CD4-positive, alpha-beta T cell treated with Interleukin-17A for 4 hours (primary cell): ENCODE measurements around the gene POGLUT2.
"Not testable (repeated sequence)": the region's sequence is repeated elsewhere in the genome, so short reads cannot be mapped to it uniquely, and the experiment has no call there.

Experiments used
- DNase-seq: peaks from one replicate; pipeline ENCODE4 v3.0.0-alpha.2; 2020; ENCODE audit warnings: mixed read lengths

Gene POGLUT2

DNA sequence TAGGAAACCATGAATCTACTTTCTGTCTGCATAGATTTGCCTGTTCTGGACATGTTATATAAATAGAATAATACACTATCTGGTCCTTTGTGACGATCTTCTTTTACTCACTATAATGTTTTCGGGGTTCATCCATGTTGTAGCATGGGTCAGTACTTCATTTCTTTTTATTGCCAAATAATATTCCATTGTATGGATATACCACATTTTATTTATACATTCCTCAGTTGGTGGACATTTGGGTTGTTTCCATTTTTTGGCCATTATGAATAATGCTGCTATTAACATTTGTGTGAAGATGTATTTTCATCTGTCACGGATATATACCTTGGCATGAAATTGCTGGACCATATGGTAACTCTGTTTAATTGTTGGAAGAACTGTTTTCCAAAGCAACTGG, 6.9 kb upstream of the POGLUT2 start:
- DNase-seq: no peak

DNA sequence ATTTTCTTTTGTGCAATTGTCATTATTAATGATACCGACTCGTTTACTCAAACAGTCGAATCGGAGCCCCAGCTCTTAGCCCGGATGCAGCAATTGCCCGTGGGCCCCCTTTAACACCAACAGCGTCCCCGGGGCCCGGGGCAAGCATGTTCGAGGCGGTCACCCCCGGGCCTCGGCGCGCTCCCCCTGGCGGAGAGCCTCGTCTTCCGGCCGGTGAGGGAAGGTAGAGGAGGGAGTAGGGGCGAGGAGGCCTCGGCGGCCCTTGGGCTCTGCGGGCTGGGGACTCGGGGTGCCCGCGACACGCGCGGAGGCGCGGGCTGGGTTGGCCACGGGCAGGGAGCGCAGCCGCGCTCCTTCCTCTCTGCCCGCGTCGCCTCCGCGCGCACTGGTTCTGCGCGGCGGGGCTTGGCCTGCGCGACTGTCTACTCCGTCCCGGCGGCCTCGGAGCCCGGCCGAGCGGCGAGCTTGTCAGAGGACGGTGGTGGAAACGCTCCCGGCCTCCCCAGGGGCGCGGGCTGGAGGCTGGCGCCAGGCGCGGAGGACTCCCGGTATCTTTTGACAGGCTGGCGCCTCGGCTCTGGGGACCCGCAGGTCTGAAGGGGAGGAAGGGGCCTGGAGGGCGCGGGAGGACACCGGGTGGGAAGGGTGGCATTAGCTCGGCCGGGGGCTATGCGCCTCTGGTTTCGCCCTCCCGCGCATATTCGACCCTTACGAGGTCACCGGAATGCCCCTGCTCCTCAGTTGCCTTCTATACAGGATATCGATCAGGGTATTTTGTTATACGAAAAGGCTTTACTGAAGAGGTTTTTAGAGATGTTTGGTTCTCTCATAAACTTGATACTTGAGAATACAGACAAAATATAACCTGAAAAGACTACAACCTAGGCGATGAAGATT, 1.6 kb upstream of the POGLUT2 start:
- DNase-seq: peak; percentile 85

DNA sequence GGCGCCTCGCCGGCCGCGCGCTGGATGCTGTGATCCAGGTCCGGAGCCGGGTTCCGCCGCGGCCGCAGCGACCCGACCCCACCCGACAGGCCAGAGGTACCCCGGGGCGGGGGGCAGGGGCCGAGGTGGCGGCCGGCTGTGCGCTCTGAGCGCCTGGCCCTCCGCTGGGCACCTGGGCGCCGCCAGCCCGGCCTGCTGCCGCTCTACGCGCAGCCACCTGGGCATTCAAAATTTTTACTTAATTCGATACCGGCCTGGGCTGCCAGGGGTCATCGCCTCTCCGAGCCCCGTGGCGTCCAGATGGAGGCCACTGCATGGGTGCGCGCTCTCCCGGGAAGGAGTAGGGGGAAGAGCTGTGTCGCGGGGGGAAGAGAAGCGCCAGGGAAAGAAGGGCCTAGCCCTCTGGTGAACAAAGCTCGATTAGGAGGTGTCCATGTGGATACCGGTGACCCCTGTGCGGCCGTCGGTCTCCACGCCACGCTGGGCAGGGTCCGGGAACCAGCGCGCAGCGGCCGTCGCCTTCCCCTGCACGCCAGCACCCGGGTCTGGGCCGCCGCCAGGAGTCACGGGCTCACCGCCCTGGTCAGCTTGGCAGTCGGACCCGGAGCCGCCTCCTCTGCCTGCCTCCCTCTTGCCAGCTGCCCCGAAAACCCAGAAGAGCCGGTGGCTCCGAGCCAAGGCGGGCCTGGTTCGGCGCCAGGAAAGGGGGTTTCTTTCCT, 809 bp upstream of the POGLUT2 start:
- DNase-seq: no peak

DNA sequence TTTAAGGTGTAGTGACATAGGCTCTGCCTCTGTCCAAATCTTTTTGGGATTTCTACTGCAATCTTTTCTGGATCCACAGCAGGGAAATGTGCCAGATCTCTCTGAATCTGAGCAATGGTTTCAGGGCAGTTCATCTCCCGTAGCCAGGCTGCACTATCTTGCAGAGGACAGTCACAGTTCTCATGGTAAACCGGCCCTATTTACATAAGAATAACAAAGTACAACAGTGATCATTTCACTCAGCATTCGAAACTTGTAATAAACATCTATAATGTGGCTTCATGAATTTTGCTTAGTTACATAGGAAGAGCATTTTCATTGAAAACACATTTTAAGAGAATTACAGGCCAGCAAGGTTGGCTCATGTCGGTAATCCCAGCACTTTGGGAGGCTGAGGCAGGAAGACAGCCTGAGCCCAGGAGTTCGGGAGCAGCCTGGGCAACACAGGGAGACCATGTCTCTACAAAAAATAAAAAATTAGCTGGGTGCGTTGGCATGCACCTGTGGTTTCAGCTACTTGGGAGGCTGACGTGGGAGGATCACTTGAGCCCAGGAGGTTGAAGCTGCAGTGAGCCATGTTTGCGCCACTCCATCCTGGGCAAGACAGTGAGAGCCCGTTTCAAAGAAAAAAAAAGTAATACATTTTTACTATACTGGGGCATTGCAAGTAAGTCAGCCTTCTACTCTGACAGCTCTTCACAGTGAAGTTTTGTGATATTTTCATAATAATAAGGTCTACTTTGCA, 5.0 kb downstream of the POGLUT2 start:
- no peak for DNase-seq

DNA sequence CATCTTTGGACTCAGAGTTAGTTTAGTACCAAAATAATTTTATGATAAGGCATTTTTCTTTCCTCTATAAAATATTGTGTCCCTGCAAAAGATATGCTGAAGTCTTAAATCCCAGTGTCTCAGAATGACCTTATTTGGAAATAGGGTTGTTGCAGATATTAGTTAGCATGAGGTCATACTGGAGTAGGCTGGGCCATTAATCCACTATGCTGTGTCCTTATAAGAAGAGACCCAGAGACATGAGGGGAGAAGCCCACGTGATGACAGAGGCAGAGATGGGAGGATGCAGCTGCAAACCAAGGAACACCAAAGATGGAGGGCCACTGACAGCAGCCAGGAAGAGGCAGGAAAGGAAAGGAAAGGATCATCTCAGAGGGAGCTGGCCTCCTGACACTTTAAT, 6.4 kb downstream of the POGLUT2 start:
- no peak for DNase-seq

DNA sequence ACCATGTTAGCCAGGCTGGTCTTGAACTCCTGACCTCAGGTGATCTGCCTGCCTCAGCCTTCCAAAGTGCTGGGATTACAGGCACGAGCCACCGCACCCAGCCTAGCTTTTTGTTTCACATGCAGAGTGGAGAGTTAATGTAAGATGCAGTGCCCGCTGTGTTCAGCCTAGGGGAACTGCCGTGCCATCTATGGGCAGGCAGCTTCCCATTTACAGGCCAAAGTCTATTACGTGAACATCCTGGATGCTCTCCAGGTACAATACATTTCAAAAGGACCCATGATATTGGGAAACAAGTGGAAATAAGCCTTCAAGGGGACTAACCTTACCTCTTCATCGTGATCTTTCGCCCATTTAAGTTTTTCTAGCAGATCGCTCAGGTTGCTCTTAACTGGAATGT, 10.1 kb downstream of the POGLUT2 start:
- DNase-seq: no peak

DNA sequence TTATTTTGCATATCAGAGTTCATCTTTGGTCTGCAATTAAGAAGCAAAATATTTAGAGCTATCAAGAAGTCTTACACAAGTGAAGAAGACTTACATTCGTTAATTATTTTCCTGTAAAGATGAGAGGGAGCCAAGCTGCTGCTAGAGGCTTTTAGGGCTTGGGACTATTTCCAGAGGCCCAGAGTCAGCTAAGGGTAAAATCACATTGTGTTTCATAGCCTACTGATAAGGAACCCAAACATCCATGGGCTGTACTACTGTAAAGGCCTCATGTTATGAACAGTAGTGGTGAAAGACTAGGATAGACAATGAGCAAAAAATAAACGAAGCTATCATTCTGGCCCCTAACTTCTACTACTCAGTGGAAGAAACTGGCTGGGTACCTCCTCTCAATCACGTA, 14.3 kb downstream of the POGLUT2 start:
- DNase-seq: no peak

DNA sequence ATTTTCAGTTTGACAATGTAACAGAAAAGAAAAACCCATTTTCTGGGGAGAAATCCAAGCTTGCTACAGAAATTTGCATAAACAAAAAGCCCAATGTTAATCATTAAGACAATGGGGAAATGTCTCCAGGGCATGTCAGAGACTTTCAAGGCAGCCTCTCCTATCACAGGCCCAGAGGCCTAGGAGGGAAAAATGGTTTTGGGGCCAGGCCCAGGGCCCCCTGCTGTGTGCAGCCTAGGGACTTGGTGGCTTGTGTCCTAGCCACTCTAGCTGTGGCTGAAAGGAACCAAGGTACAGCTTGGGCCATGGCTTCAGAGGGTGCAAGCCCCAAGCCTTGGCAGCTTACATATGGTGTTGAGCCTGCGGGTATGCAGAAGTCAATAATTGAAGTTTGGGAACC, 17.2 kb downstream of the POGLUT2 start:
- no peak for DNase-seq

DNA sequence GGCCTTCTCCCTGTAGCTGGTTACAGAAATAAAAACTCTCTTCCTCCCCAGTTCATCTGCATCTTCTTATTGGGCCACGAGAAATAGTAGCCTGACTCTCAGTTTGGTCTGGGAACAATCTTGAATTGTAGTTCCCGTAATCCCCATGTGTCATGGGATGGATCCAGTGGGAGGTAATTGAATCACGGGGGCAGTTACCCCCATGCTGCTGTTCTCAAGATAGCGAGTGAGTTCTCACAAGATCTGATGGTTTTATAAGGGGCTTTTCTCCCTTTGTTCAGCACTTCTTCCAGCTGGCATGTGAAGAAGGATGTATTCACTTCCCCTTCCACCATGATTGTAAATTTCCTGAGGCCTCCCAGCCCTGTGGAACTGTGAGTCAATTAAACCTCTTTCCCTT, 18.1 kb downstream of the POGLUT2 start:
- DNase-seq: not testable (repeated sequence)

DNA sequence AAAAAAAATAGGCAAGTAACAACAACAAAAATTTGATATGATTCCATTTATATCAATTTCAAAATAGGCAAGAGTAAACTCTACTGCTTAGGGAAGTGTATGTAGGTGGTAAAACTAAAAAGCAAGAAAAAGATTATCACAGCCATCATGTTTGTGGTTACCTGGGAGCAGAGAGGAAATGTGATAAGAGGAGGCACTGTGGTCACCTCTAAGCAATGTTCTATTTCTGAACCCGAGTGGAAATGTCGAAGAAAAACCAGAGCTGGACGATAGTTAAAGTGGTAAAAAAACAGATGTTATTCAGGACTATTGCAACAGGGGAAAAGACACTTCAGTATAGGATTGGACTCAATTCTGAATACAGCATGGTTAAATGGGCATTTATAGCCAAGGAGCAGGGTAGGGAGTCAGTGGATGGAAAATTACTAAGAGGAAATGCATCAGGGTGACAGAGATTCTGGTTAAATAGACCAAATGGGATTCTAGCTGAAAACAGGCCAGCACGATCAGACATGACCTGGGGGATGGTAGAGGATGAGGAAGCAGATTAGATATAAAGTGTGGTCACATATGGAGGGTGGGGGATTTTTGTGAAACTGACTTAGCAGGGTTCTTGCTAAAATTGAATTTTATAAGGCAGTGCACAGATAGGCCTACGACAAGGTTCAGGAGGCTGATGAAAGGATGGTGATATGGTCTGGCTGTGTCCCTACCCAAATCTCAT, 19.2 kb downstream of the POGLUT2 start:
- peak; percentile 7 for DNase-seq

DNA sequence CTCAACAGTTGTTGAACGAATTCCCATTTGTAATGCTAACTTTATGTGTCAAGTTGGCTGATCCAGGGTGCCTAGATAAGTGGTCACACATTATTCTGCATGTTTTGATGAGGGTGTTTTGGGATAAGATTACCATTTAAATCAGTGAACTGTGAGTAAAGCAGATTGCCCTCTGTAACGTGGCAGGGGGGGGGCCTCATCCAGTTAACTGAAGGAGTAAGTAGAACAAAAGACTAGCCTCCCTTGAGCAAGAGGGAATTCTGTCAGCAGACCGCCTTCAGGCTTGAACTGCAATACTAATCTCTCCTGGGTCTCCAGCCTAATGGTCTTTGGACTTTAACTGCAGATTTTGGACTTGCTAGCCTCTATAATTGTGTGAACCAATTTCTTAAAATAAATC, 21.0 kb downstream of the POGLUT2 start:
- no peak for DNase-seq

DNA sequence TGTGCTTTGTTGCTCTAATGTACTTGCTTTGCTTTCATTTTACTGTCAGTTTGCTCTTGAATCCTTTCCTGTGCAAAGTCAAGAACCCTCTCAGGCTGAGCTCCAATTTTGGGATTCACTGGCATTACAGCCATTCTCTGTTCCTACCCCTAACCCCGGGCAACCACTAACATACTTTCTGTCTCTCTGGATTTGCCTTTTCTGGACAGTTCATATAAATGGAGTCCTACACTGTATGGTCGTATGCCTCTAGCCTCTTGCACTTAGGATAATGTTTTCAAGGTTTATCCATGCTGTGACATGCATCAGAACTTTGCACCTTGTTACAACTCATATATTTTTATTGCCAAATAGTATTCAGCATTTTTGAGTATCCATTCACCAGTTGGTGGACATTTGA, 22.5 kb downstream of the POGLUT2 start:
- no peak for DNase-seq

DNA sequence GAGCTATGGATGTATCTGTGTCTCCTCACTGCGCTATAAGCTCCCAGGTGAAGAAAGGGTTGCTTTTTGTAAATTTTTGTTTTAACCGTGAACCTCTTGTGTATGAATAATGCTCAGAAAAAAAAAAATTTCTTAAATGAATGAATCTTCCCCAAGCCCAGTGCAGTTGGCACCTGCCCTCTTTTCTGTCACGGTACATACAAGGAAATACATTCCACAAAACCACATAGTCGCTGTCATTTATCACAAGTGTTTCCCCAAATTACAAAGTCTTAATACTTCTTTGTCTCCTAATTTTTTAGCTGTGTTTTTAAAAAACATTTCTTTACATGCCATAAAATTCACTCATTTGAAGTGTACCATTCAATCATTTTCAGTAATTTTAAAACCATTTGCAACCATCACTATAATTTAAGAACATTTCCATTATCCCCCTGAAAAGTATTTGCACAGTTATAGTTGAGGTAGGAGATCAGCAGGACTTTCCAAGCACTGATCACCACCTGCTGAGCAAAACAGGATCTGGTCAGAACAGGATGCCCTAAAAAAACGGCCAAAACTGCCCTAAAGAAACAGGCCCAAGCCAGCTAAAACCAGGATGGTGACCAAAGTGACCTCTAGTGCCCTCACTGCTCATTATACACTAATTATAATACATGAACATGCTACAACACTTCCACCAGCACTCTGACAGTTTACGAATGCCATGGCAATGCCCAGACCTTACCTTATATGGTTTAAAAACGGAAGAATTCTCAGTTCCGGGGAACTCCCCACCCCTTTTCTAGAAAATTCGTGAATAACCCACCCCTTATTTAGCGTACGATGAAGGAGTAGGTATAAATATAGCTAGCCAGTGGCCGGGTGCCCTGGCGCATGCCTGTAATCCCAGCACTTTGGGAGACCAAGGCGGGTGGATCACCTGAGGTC, 23.9 kb downstream of the POGLUT2 start:
- no peak for DNase-seq

DNA sequence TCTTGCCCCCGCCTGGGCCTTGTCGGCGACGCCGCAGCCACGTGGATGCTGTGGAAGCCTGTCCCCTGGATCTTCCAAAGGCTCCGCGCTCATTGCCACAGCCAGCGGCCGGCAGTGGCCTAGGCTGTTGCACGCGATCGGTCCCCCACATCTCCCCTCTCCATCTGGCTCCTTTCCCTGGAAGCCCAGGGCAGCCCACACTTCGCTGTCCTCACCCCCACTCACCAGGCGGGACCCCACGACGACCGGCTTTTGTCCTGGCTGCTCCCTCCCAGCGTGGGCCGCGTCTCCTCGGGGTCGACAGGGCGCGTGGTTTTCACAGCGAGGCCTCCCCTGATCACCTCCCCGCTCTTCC, 24.6 kb downstream of the POGLUT2 start:
- DNase-seq: no peak

DNA sequence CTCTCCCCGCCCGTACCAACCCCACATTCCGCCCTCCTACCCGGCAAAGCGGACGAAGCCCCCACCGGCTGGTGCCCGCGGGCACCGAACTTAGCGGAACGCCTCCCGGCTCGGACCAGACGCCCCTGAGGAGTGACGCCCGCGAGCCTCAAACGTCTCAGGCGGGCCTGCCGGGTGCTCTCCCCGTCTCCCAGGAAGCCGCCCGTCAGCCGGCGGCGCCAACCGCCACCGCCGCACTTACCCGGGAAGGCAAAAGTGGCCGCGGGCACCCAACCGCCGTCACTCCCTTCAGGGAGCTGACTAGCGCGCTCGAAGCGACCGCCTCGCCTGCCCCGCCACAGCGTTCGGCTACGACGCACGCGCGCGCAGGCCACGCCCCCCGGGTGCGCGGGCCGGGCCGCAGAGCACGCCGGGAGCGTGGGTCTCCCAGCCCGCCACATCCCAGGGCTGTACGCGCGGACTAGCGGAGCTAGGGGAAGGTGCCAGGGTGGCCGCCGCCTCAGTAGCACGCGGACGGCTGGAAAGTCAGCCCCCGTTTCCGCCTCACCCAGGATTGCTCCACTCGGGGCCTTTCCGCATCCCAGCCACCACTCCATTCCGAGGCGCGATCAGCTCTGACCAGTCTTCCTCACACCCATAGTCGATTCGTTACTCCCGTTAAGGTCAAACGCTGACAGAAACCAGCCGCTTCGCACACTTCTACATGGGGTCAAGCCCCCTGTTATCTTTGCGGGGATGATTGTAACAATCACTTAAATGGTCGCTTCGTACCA, 25.1 kb downstream of the POGLUT2 start, which contains the start of gene TEX30:
TSS of gene TEX30 (minus strand) at position 346 of the 773 bp plus-strand sequence. CDS start 3,760 bp downstream, outside the sequence.
- peak; percentile 92 for DNase-seq

DNA sequence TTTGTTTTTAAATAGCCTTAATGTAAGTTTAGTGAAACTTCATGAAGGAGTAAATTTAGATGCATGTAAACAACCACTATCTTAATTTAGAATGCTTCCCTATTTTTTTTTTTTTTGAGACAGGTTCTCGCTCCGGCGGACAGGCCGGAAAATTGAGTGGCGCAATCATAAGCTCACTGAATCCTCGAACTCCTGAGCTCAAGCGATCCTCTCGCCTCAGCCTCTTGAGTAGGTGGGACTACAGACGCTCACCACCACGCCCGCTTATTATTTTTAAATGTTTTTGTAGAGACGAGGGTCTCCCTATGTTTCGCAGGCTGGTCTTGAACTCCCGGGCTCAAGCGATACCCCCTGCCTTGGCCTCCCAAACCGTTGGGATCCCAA, 26.7 kb downstream of the POGLUT2 start:
- no peak for DNase-seq

DNA sequence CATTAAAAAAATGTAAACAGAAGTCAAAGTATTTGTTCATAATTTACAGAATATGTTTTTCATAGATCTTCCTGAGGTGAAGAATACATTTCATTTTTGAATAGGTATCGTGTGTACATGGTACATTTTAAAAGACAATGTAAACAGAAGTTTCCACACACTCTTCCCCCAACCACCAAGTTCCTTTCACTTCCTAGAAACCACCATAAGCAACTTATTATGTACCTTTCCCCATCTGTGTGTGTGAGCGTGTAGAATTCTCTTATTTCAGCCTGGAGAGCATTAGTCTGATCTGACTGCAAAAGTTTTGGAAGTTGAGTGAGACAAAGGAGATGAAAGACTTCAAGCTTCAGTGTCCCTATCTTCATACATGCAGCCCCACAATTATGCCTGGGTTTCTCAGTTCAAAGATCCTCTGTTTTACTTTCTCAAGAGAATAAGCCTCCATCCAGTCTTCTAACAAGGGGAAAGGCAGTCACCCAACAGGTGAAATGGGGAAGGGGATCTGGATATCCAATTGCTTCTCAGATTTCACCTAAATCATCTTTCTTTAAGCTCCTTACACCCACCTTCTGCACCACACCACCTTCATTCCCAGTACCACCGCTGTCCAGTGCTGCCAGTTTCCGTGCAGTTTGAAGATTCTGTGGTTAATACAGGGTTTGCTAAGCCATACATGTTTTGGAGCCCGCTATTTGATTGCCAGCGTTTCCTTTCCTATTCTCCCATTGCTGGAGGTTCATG, 27.3 kb downstream of the POGLUT2 start:
- DNase-seq: no peak

DNA sequence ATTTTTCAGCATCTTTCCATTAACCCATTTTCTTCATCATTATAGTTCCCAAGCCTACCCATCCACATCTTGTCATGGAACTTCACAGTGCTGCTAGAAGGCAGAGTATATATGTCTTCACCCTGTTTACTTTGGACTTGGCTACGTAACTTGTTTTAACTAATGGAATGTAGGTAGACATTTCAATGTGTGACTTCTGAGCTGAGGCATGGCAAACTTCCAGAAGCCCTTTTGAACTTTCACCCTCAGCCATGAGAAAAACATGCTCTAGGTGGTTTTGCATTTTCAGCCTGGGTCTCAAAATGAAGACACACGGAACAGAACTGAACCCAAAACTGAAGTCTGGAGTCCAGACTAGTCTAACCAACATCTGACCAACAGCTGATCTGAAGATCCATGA, 28.3 kb downstream of the POGLUT2 start:
- no peak for DNase-seq

DNA sequence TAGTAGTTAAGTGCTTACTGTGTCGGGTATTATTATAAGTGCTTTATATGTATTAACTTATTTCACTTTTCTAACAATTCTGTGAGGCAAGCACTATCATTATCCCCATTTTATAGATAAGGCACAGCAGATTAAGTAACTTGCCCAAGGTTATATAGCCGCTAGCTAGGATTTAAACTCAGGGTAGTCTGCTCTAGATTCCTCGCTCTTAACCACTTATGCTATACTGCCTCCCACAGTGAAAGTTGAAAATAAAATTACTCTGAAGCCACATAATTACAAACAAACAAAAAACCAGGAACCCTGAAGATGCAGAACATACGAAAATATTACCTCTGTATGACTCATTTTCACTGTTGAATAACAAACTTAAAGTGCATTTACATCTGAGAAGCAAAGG, 29.1 kb downstream of the POGLUT2 start:
- DNase-seq: no peak

DNA sequence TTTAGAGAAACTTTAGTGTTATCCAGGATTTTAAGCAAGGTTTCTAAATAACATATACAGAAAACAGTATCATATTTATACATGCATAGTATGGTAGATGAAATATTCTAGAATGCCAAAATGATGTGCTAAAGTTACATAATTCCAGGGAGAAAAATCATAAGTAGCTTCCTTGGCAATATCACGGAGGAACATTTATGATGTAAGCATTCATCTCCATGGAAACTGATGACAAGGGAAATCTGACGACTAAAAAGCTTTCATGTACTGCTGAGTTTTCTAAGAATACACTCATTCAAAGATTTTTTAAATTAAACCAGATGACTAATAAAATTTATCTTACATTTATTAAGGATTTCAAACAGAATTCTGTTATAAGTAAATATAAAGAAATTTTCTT, 29.9 kb downstream of the POGLUT2 start:
- no peak for DNase-seq
